Measurements from ENCODE around the gene NRL. TPM values are rescaled to one million over a fixed set of nuclear protein-coding genes. Genes with fewer than 3 reads are reported as not detected.
A peak's percentile ranks its signal among the peaks of the same experiment; 100 is the strongest.

The NRL gene
- total and polyA plus RNA-seq, 2 donors (not counting 1 experiment from before 2014, with no cell fraction given): 0.45 to 0.99 TPM

DNA sequence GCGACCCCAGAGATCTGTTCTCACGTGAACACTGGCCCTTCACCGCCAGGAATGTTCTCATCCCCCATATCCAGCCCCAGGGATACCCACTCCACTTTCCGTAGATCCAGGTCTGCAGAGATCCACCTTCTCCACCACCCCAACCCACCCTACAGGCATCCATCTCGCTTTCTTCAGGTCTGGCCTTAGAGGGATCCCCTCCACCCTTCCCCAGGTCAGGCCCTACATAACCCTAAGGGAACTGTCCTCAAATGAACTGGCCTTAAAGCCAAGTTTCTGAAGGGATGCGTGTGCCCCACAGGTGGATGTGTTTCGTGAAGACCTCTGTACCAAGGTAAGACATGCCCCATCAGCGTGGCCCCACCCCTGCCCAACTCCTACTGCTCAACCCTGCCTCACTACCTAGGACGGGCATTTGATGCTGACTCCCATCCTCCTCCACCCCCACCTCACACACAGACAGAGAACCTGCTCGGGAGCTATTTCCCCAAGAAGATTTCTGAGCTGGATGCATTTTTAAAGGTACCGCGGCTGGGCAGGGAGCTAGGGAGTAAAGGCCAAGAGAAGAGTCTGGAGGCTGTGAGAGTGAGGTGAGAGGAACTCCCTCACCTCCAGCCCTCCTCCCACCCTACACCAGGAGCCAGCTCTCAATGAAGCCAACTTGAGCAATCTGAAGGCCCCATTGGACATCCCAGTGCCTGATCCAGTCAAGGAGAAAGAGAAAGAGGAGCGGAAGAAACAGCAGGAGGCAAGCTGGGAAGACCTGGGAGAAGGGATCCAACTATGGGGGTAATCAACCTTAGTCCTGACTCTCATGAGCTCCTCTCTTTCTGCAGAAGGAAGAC is 22.2 kb upstream of the NRL start:
- H3K9ac ChIP-seq (ENCODE audit: insufficient read depth, low read length): peak overlapping the region; percentile 89
- peak overlapping the region; percentile 96 for H3K4me2 ChIP-seq (ENCODE audit: extremely low read depth, insufficient read depth, low read length)
- H3K36me3 ChIP-seq (ENCODE audit: control insufficient read depth, insufficient read depth, low read length): peaks cover 7% of the 10 kb centered on the region
- H3K27ac ChIP-seq (ENCODE audit: insufficient read depth, low read length): peak overlapping the region; percentile 87
- peaks cover 31% of the 10 kb centered on the region for H3K79me2 ChIP-seq (ENCODE audit: control insufficient read depth, insufficient read depth, low read length)
- H3K27me3 ChIP-seq (ENCODE audit: control insufficient read depth, insufficient read depth, low read length): no peaks in the 10 kb centered on the region
- peak overlapping the region; percentile 69 to 90 (median 84) for H3K4me3 ChIP-seq (replicated peaks in 1 of 4; ENCODE audit: control extremely low read depth in 1 of 4, insufficient read depth in 1 of 4, low read depth in 3 of 4, low read length in 4 of 4)
- no peak overlapping the region for H2AFZ ChIP-seq (ENCODE audit: low read length)
- no peaks in the 10 kb centered on the region for H3K9me3 ChIP-seq (ENCODE audit: control insufficient read depth, insufficient read depth, low read depth, low read length)
- peaks cover 6% of the 10 kb centered on the region for H3K4me1 ChIP-seq (ENCODE audit: control insufficient read depth, extremely low read depth, insufficient read depth, low read length)
- TF ChIP-seq, protein P1, sequence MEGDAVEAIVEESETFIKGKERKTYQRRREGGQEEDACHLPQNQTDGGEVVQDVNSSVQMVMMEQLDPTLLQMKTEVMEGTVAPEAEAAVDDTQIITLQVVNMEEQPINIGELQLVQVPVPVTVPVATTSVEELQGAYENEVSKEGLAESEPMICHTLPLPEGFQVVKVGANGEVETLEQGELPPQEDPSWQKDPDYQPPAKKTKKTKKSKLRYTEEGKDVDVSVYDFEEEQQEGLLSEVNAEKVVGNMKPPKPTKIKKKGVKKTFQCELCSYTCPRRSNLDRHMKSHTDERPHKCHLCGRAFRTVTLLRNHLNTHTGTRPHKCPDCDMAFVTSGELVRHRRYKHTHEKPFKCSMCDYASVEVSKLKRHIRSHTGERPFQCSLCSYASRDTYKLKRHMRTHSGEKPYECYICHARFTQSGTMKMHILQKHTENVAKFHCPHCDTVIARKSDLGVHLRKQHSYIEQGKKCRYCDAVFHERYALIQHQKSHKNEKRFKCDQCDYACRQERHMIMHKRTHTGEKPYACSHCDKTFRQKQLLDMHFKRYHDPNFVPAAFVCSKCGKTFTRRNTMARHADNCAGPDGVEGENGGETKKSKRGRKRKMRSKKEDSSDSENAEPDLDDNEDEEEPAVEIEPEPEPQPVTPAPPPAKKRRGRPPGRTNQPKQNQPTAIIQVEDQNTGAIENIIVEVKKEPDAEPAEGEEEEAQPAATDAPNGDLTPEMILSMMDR (conservative IDR thresholded peaks at IDR 0.05 in 1 of 2, IDR thresholded peaks at IDR 0.05 in 1 of 2; ENCODE audit: low read depth in 1 of 2, low read length in 2 of 2): no peak
- TF ChIP-seq EZH2 (IDR thresholded peaks at IDR 0.05; ENCODE audit: low read length, missing control alignments): no peak
- no peak for DNase-seq (ENCODE audit: low read depth in 2 of 2)
- no peaks in the 10 kb centered on the region for H4K20me1 ChIP-seq (ENCODE audit: control insufficient read depth, extremely low read depth, insufficient read depth, low read length)

DNA sequence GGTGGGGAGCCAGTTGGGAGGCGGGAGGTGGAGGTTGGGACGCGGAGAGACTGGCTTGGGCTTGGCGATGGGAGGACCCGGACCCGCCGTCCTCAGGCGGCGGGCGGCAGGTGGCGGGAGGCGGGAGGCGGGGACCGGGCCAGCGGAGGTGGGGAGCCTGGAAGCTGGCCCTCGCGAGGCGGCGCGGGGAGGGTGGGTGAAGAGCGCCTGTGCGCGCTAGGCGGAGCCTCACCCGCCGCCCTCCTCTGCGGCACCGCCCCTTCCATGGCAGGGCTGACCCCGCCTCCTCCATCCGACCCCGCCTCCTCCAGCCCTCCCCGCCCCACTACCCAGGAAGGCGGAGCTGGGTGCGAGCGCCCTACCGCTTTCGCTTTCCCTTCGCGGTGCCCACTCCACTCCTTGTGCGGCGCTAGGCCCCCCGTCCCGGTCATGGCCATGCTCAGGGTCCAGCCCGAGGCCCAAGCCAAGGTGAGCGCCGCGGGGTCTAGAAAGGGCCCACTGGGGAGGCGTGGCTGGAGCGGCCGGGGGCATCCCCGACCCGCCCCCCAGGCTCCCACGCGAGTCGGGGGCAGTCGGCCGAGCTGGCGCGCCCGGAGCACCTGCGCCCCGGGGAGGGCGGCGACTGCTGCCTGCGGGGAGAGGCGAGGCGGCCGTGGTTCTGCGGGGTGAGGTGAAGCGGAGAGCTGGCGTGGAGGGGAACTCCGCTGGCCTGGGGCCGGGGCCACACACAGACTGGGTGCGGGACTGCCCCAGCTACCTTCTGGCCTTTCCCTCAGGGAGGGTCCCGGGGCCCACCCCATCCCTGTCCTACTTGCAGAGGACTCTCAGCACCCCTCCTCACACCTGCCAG is 21.3 kb upstream of the NRL start, which contains the start of gene PSME1:
Gene PSME1 (plus strand): TSS at position 361 of the 850 bp plus-strand sequence. CDS start 69 bp downstream, at position 430.
- Histone ChIP-seq H3K27me3 (ENCODE audit: control insufficient read depth, insufficient read depth, low read length) (no peaks in the 10 kb centered on the region), H3K4me3 (replicated peaks in 1 of 4; ENCODE audit: control extremely low read depth in 1 of 4, insufficient read depth in 1 of 4, low read depth in 3 of 4, low read length in 4 of 4) (peak within 1 kb of the TSS; percentile 69 to 90 (median 84)), H3K4me1 (ENCODE audit: control insufficient read depth, extremely low read depth, insufficient read depth, low read length) (peaks cover 6% of the 10 kb centered on the region), H3K36me3 (ENCODE audit: control insufficient read depth, insufficient read depth, low read length) (peaks cover 7% of the 10 kb centered on the region), H3K9me3 (ENCODE audit: control insufficient read depth, insufficient read depth, low read depth, low read length) (no peaks in the 10 kb centered on the region), H3K27ac (ENCODE audit: insufficient read depth, low read length) (peak within 1 kb of the TSS; percentile 87), H3K4me2 (ENCODE audit: extremely low read depth, insufficient read depth, low read length) (peak within 1 kb of the TSS; percentile 96), H4K20me1 (ENCODE audit: control insufficient read depth, extremely low read depth, insufficient read depth, low read length) (no peaks in the 10 kb centered on the region), H2AFZ (ENCODE audit: low read length) (peak within 1 kb of the TSS; percentile 85), H3K9ac (ENCODE audit: insufficient read depth, low read length) (peak within 1 kb of the TSS; percentile 89), H3K79me2 (ENCODE audit: control insufficient read depth, insufficient read depth, low read length) (peaks cover 29% of the 10 kb centered on the region)
- TF ChIP-seq, protein P1 (conservative IDR thresholded peaks at IDR 0.05 in 1 of 2, IDR thresholded peaks at IDR 0.05 in 1 of 2; ENCODE audit: low read depth in 1 of 2, low read length in 2 of 2): no peak
- TF ChIP-seq EZH2 (IDR thresholded peaks at IDR 0.05; ENCODE audit: low read length, missing control alignments): no peak
- peak; percentile 81 to 82 for DNase-seq (ENCODE audit: low read depth in 2 of 2)

DNA sequence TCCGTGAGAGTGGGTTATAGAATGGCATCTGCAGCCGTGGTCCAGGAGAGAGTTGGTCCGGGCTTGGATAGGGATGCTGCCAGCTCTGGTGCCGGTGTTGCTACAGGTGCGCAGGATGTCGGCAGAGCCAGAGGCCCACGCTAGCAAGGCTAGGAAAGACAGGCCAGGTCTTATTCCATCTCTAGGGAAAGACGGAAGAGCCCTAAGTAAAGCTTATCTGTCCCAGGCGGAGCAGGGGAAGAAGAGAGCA is 20.8 kb upstream of the NRL start:
- H3K4me3 ChIP-seq (replicated peaks in 1 of 4; ENCODE audit: control extremely low read depth in 1 of 4, insufficient read depth in 1 of 4, low read depth in 3 of 4, low read length in 4 of 4): peak overlapping the region; percentile 53 to 90 (median 70)
- peak overlapping the region; percentile 89 for H3K9ac ChIP-seq (ENCODE audit: insufficient read depth, low read length)
- H3K27ac ChIP-seq (ENCODE audit: insufficient read depth, low read length): no peak overlapping the region
- H3K4me2 ChIP-seq (ENCODE audit: extremely low read depth, insufficient read depth, low read length): peak overlapping the region; percentile 75
- TF ChIP-seq, protein P1 (conservative IDR thresholded peaks at IDR 0.05 in 1 of 2, IDR thresholded peaks at IDR 0.05 in 1 of 2; ENCODE audit: low read depth in 1 of 2, low read length in 2 of 2): no peak
- TF ChIP-seq EZH2 (IDR thresholded peaks at IDR 0.05; ENCODE audit: low read length, missing control alignments): no peak
- no peaks in the 10 kb centered on the region for H3K27me3 ChIP-seq (ENCODE audit: control insufficient read depth, insufficient read depth, low read length)
- no peaks in the 10 kb centered on the region for H4K20me1 ChIP-seq (ENCODE audit: control insufficient read depth, extremely low read depth, insufficient read depth, low read length)
- peak overlapping the region; percentile 85 for H2AFZ ChIP-seq (ENCODE audit: low read length)
- no peaks in the 10 kb centered on the region for H3K9me3 ChIP-seq (ENCODE audit: control insufficient read depth, insufficient read depth, low read depth, low read length)
- H3K4me1 ChIP-seq (ENCODE audit: control insufficient read depth, extremely low read depth, insufficient read depth, low read length): peaks cover 6% of the 10 kb centered on the region
- DNase-seq (ENCODE audit: low read depth in 2 of 2): no peak
- H3K79me2 ChIP-seq (ENCODE audit: control insufficient read depth, insufficient read depth, low read length): peaks cover 26% of the 10 kb centered on the region
- H3K36me3 ChIP-seq (ENCODE audit: control insufficient read depth, insufficient read depth, low read length): peaks cover 7% of the 10 kb centered on the region

Data from fibroblast of lung (primary cell).